ENCODE results near the gene TCF19.

GRCh38 chr6:31121131-31121790 lies 37.1 kb upstream of the TCF19 start:
- TF ChIP-seq CTCF (conservative IDR thresholded peaks at IDR 0.05 in 1 of 2, IDR thresholded peaks at IDR 0.05 in 1 of 2; ENCODE audit: low read depth in 1 of 2, low read length in 2 of 2): no peak
- no peak for TF ChIP-seq EZH2 (IDR thresholded peaks at IDR 0.05; ENCODE audit: low read length, missing control alignments)

Measured in fibroblast of lung (primary cell).